H1 (cell line): ENCODE results near the gene LAMP1. TPM values are rescaled to one million over a fixed set of nuclear protein-coding genes. Genes with fewer than 3 reads are reported as not detected.

Source experiments
- CTCF ChIA-PET: fragments of 300-600 bp; sonication (Branson Sonifier 250); formaldehyde crosslinking; loops from one replicate; lab custom pipeline; 2021; ENCODE audit not compliant: partially characterized antibody; lab: Charles Lee
- POLR2A ChIA-PET: fragments of 300-600 bp; sonication (Branson Sonifier 250); formaldehyde crosslinking; loops from one replicate; lab custom pipeline; 2021; ENCODE audit warnings: inconsistent platforms; ENCODE audit not compliant: partially characterized antibody; lab: Charles Lee
- DNase-seq, 2 experiments: peaks; one replicate each; pipeline versions ENCODE4 v3.0.0 to v3.0.0-alpha.2; 2010 to 2022; ENCODE audit warnings: low spot score in 2 of 2, low read depth in 1 of 2, mixed read lengths in 1 of 2
- FAIRE-seq: peaks from 2 replicates; lab custom pipeline; 2011; peaks lifted over from hg19 to GRCh38; lab: Jason Lieb, UNC
- H2AFZ ChIP-seq: 2 replicates; pipeline ENCODE4 v1.8.1; 2012; ENCODE audit warnings: low read length, inconsistent platforms
- H2AK5ac ChIP-seq: 2 replicates; pipeline ENCODE4 v1.6.1; 2013; ENCODE audit warnings: low read depth, low read length
- H2BK120ac ChIP-seq: replicated peaks from 2 replicates; pipeline ENCODE3; 2013; ENCODE audit warnings: low read depth, low read length, inconsistent platforms
- H2BK12ac ChIP-seq: 2 replicates; pipeline ENCODE4 v1.6.1; 2013; ENCODE audit warnings: low read depth, low read length
- H2BK15ac ChIP-seq: 2 replicates; pipeline ENCODE4 v1.6.1; 2013; ENCODE audit warnings: low read length
- H2BK20ac ChIP-seq: 2 replicates; pipeline ENCODE4 v1.6.1; 2013; ENCODE audit warnings: low read length
- H2BK5ac ChIP-seq: 2 replicates; pipeline ENCODE4 v1.6.1; 2013; ENCODE audit warnings: low read depth, low read length
- H3K14ac ChIP-seq: 2 replicates; pipeline ENCODE4 v1.6.1; 2013; ENCODE audit warnings: inconsistent platforms; ENCODE audit not compliant: insufficient read length
- H3K18ac ChIP-seq: 2 replicates; pipeline ENCODE4 v1.6.1; 2013; ENCODE audit warnings: low read length; ENCODE audit errors: extremely low read depth
- H3K23ac ChIP-seq: 2 replicates; pipeline ENCODE4 v1.6.1; 2013; ENCODE audit warnings: inconsistent platforms; ENCODE audit not compliant: insufficient read length
- H3K23me2 ChIP-seq: 2 replicates; pipeline ENCODE4 v1.6.1; 2013; ENCODE audit warnings: low read depth, low read length
- H3K27ac ChIP-seq: 2 replicates; pipeline ENCODE4 v1.6.1; 2011; ENCODE audit warnings: low read depth, low read length, inconsistent platforms
- H3K27me3 ChIP-seq, 4 experiments: replicated peaks in 1 of 4; 1 replicate in 1 of 4; 2 replicates in 3 of 4; pipeline versions ENCODE4 v1.6.1 to v1.8.1; 2011 to 2013; ENCODE audit warnings: low read length in 3 of 4, mild to moderate bottlenecking in 3 of 4, inconsistent platforms in 2 of 4, mixed read lengths in 2 of 4, moderate library complexity in 1 of 4; ENCODE audit not compliant: control insufficient read depth in 3 of 4, insufficient read depth in 3 of 4; ENCODE audit errors: extremely low read depth in 1 of 4
- H3K36me3 ChIP-seq, 4 experiments: 2 replicates each; pipeline versions ENCODE4 v1.6.1 to v1.8.1; 2011 to 2013; ENCODE audit warnings: mild to moderate bottlenecking in 4 of 4, low read length in 3 of 4, moderate library complexity in 2 of 4, control low read depth in 1 of 4, inconsistent platforms in 1 of 4; ENCODE audit not compliant: insufficient read depth in 4 of 4, control insufficient read depth in 2 of 4
- H3K4ac ChIP-seq: replicated peaks from 2 replicates; pipeline ENCODE3; 2013; ENCODE audit warnings: low read length, low read depth, mixed read lengths, inconsistent platforms; ENCODE audit not compliant: insufficient read length
- H3K4me1 ChIP-seq, 4 experiments: replicated peaks in 1 of 4; 1 replicate in 1 of 4; 2 replicates in 3 of 4; pipeline versions ENCODE4 v1.6.1 to v1.8.1; 2011 to 2013; ENCODE audit warnings: low read length in 3 of 4, inconsistent platforms in 2 of 4, mixed read lengths in 1 of 4; ENCODE audit not compliant: insufficient read depth in 4 of 4, control insufficient read depth in 3 of 4
- H3K4me2 ChIP-seq, 2 experiments: 2 replicates each; pipeline versions ENCODE4 v1.6.1 to v1.8.1; 2011 to 2013; ENCODE audit warnings: low read depth in 2 of 2, low read length in 2 of 2, control low read depth in 1 of 2, inconsistent platforms in 1 of 2, mild to moderate bottlenecking in 1 of 2; ENCODE audit not compliant: insufficient read depth in 1 of 2
- H3K4me3 ChIP-seq, 4 experiments: fragments of 200-600, 300-600 bp in 1 of 4; sonication (generic), shearing (Covaris generic), sonication (Bioruptor Twin) in 1 of 4; 2 replicates each; pipeline versions ENCODE4 v1.5.1 to v1.8.1; 2011 to 2016; ENCODE audit warnings: low read length in 4 of 4, low read depth in 3 of 4, control low read depth in 2 of 4, inconsistent platforms in 2 of 4, mild to moderate bottlenecking in 2 of 4, mixed read lengths in 1 of 4, moderate library complexity in 1 of 4; ENCODE audit not compliant: insufficient read depth in 2 of 4; ENCODE audit errors: extremely low read depth in 1 of 4
- H3K56ac ChIP-seq: replicated peaks from 2 replicates; pipeline ENCODE3; 2013; ENCODE audit warnings: low read depth, mild to moderate bottlenecking, mixed read lengths, low read length, inconsistent platforms; ENCODE audit not compliant: insufficient read length
- H3K79me1 ChIP-seq: 2 replicates; pipeline ENCODE4 v1.6.1; 2013; ENCODE audit warnings: low read depth, low read length, control low read depth
- H3K79me2 ChIP-seq, 2 experiments: 2 replicates each; pipeline versions ENCODE4 v1.6.1 to v1.8.1; 2012 to 2013; ENCODE audit warnings: low read length in 2 of 2, mild to moderate bottlenecking in 2 of 2, inconsistent platforms in 1 of 2; ENCODE audit not compliant: insufficient read depth in 2 of 2, control insufficient read depth in 1 of 2
- H3K9ac ChIP-seq, 4 experiments: replicated peaks in 1 of 4; 1 replicate in 1 of 4; 2 replicates in 3 of 4; pipeline versions ENCODE4 v1.6.1 to v1.8.1; 2011 to 2013; ENCODE audit warnings: low read depth in 3 of 4, low read length in 3 of 4, control low read depth in 2 of 4, mild to moderate bottlenecking in 2 of 4, moderate library complexity in 2 of 4, inconsistent platforms in 1 of 4; ENCODE audit errors: extremely low read depth in 1 of 4
- H3K9me3 ChIP-seq, 2 experiments: 2 replicates each; pipeline versions ENCODE4 v1.6.1 to v1.8.1; 2012 to 2013; ENCODE audit warnings: mild to moderate bottlenecking in 2 of 2, moderate library complexity in 2 of 2, control low read depth in 1 of 2, inconsistent platforms in 1 of 2, low read depth in 1 of 2, low read length in 1 of 2, mixed read lengths in 1 of 2; ENCODE audit not compliant: insufficient read depth in 2 of 2
- H4K20me1 ChIP-seq, 2 experiments: replicated peaks in 1 of 2; 2 replicates each; pipeline versions ENCODE3 to v1.8.1; 2011 to 2013; ENCODE audit warnings: inconsistent platforms in 2 of 2, low read length in 2 of 2, mild to moderate bottlenecking in 1 of 2; ENCODE audit not compliant: insufficient read depth in 2 of 2, control insufficient read depth in 1 of 2
- H4K5ac ChIP-seq: 2 replicates; pipeline ENCODE4 v1.6.1; 2013; ENCODE audit warnings: low read length, low read depth, mixed read lengths, inconsistent platforms; ENCODE audit not compliant: insufficient read length
- H4K8ac ChIP-seq: 2 replicates; pipeline ENCODE4 v1.8.0; 2013; ENCODE audit warnings: mild to moderate bottlenecking, moderate library complexity, low read length, inconsistent platforms; ENCODE audit not compliant: insufficient read depth; ENCODE audit errors: extremely low read depth
- H4K91ac ChIP-seq: replicated peaks from 2 replicates; pipeline ENCODE3; 2013; ENCODE audit warnings: low read length, mixed read lengths, inconsistent platforms; ENCODE audit not compliant: insufficient read length
- ATF3 ChIP-seq: IDR thresholded peaks from 2 replicates; pipeline ENCODE4 v1.6.1; 2011; ENCODE audit warnings: low read depth, mild to moderate bottlenecking, low read length; ENCODE audit not compliant: insufficient read depth
- CTCF ChIP-seq, 3 experiments: IDR thresholded peaks; 1 replicate in 2 of 3; 2 replicates in 1 of 3; pipeline versions ENCODE4 v1.5.1 to v1.6.1; 2011; ENCODE audit warnings: low read length in 3 of 3, mild to moderate bottlenecking in 3 of 3, inconsistent platforms in 2 of 3, low read depth in 1 of 3, moderate library complexity in 1 of 3; ENCODE audit not compliant: insufficient read depth in 1 of 3; ENCODE audit errors: control extremely low read depth in 1 of 3
- E2F6 ChIP-seq: IDR thresholded peaks from 2 replicates; pipeline ENCODE4 v1.6.1; 2012; ENCODE audit warnings: inconsistent platforms
- GABPA ChIP-seq: IDR thresholded peaks from 2 replicates; pipeline ENCODE4 v1.6.1; 2011; ENCODE audit warnings: mild to moderate bottlenecking, low read length, moderate library complexity, borderline replicate concordance; ENCODE audit not compliant: insufficient read depth
- POU5F1 ChIP-seq: IDR thresholded peaks from 2 replicates; pipeline ENCODE4 v1.6.1; 2011; ENCODE audit warnings: low read depth, mild to moderate bottlenecking, low read length, moderate library complexity
- RAD21 ChIP-seq, 2 experiments: IDR thresholded peaks in 1 of 2; conservative IDR thresholded peaks in 1 of 2; 2 replicates each; pipeline ENCODE4 v1.6.1; 2011; ENCODE audit warnings: low read depth in 2 of 2, low read length in 2 of 2, improper control_type of control experiment in 1 of 2, inconsistent platforms in 1 of 2, mild to moderate bottlenecking in 1 of 2, moderate library complexity in 1 of 2
- RFX5 ChIP-seq: IDR thresholded peaks from 2 replicates; pipeline ENCODE4 v1.6.1; 2011; ENCODE audit warnings: low read depth, low read length, improper control_type of control experiment, borderline replicate concordance
- SIRT6 ChIP-seq: IDR thresholded peaks from one replicate; pipeline ENCODE4 v1.7.1; 2012; ENCODE audit warnings: low read length, inconsistent platforms
- SP2 ChIP-seq: IDR thresholded peaks from 2 replicates; pipeline ENCODE4 v1.6.1; 2012; ENCODE audit warnings: mild to moderate bottlenecking, low read length, inconsistent platforms
- WGBS, 2 experiments: shearing (Covaris generic) in 1 of 2; methylation state at CpG; one replicate each; pipeline versions ENCODE4 v1.1.6 to v1.1.7; 2013 to 2015; ENCODE audit warnings: low lambda C conversion rate in 2 of 2, mixed read lengths in 2 of 2, inconsistent platforms in 1 of 2, low coverage in 1 of 2, missing lambda C conversion rate in 1 of 2; ENCODE audit not compliant: insufficient replicate concordance in 2 of 2, insufficient coverage in 1 of 2, insufficient read length in 1 of 2; ENCODE audit errors: extremely low coverage in 1 of 2, missing lambda C conversion rate in 1 of 2; 5-methylcytosine and 5-hydroxymethylcytosine counted together
- polyA plus RNA-seq, 7 experiments: library from polyadenylated mRNA; depleted of rRNA in 3 of 7; stranded (reverse) in 5 of 7; unstranded in 2 of 7; fragments of >200 nt in 5 of 7; fragments of 200-250 nt in 2 of 7; gene quantifications; 1 replicate in 5 of 7; 2 replicates in 1 of 7; 4 replicates in 1 of 7; pipeline versions ENCODE4 v1.2.1 to v1.2.3, GENCODE V29; 2011 to 2013; ENCODE audit warnings: missing spikeins in 2 of 7, mixed read lengths in 2 of 7
- total RNA-seq: library from RNA; stranded (reverse); fragmentation: NEBNext Ultra II Directional; extraction: Animal tissue kit (Norgen Biotek cat#: 25700); gene quantifications from 2 replicates; pipeline ENCODE4 v1.2.1, GENCODE V29; 2021

The LAMP1 gene
- total and polyA plus RNA-seq, 2 of the 8 experiments (the other 6 are each of a cell fraction or from before 2014, with no cell fraction given): 97.6 to 140 TPM

GRCh38 chr13:113305208-113305607, 8.2 kb downstream of the LAMP1 start:
- Histone ChIP-seq H3K4me1 (no peaks in the 10 kb centered on the region), H3K4ac (no peak overlapping the region), H3K4me2 (no peak overlapping the region), H3K18ac (no peak overlapping the region), H3K23ac (no peak overlapping the region), H3K9me3 (no peaks in the 10 kb centered on the region), H3K9ac (no peak overlapping the region; a peak in 1 of 7 replicates), H4K8ac (no peak overlapping the region), H2BK5ac (no peak overlapping the region), H2BK15ac (no peak overlapping the region), H3K27ac (0 out of 2 replicates have a peak overlapping the region, but pooled peaks have one; percentile 41), H2AK5ac (no peak overlapping the region), H3K79me2 (peaks cover 0 to 72% of the 10 kb centered on the region in 2 experiments; a peak in 3 of 4 replicates), H3K79me1 (peaks cover 10% of the 10 kb centered on the region), H3K36me3 (peaks cover 3 to 7% (median 5%) of the 10 kb centered on the region in 4 experiments; a peak in 6 of 8 replicates), H2BK12ac (no peak overlapping the region), H2AFZ (no peak overlapping the region), H2BK120ac (no peak overlapping the region), H3K56ac (no peak overlapping the region), H3K4me3 (no peak overlapping the region), H3K23me2 (no peaks in the 10 kb centered on the region), H4K20me1 (peaks cover 7 to 17% of the 10 kb centered on the region in 2 experiments), H3K27me3 (no peaks in the 10 kb centered on the region), H4K5ac (no peak overlapping the region), H2BK20ac (no peak overlapping the region), H4K91ac (no peak overlapping the region), H3K14ac (no peak overlapping the region)
- ChIA-PET POLR2A (interaction anchor here (0.9 to 1.6 kb wide), 2 partner anchors 8 to 27 kb away, joined by 3 to 5 read pairs; partner anchors contain the start of gene LAMP1), CTCF (interaction anchor here (1.5 kb wide), 1 partner anchor 146 kb away, joined by 4 read pairs; no protein-coding TSS in a partner anchor)
- 74% methylated on average over 7 of the region's 7 CpGs; no CpG with 5 or more reads in 1 of the 2 experiments for WGBS, 2 experiments
- FAIRE-seq (no peak), DNase-seq (no peak)
- TF ChIP-seq RFX5 (no peak), SP2 (no peak), GABPA (no peak), CTCF (IDR thresholded peaks at IDR 0.05; ENCODE audit: control extremely low read depth in 1 of 3, insufficient read depth in 1 of 3, low read depth in 1 of 3, low read length in 3 of 3) (no peak), E2F6 (no peak), SIRT6 (no peak), RAD21 (IDR thresholded peaks at IDR 0.05 in 1 of 2, conservative IDR thresholded peaks at IDR 0.05 in 1 of 2; ENCODE audit: low read depth in 2 of 2, low read length in 2 of 2) (no peak), POU5F1 (no peak), ATF3 (no peak)
